Measurements from ENCODE around the gene ABCA1.
A peak's percentile ranks its signal among the peaks of the same experiment; 100 is the strongest.
"Not testable (repeated sequence)": the region's sequence is repeated elsewhere in the genome, so short reads cannot be mapped to it uniquely, and the experiment has no call there.

The ABCA1 gene

DNA sequence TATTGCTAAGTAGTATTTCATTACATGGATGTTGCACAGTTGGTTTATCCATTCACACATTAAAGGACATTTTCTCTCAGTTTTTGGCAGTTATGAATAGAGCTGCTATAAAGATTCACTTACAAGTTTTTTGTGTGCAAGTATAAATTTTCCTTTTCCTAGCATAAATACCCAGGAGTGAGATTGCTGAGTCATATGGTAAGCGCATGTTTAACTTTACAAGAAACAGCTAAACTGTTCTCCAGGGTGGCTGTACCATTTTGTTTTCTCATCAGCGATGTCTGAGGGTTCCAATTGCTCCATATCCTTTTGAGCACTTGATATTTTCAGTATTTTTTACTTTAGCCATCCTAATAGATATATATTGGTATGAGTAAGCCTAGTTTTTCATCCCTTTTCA, 16.4 kb upstream of the ABCA1 start:
- no peak for DNase-seq

- no peak for DNase-seq
Measured at GRCh38 chr9:104941597-104941996, 13.6 kb upstream of the ABCA1 start.

GRCh38 chr9:104936291-104936690, 8.3 kb upstream of the ABCA1 start:
- no peak for DNase-seq

DNA sequence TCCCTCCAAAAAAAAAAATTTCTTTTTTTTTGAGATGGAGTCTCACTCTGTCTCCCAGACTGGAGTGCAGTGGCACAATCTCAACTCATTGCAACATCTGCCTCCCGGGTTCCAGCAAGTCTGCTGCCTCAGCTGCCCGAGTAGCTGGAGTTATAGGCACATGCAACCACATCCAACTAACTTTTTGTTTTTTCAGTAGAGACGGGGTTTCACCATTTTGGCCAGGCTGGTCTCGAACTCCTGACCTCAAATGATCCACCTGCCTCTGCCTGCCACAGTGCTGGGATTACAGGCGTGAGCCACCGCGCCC, 7.5 kb upstream of the ABCA1 start:
- not testable (repeated sequence) for DNase-seq

- DNase-seq = no peak
Measured at GRCh38 chr9:104934691-104935500, 6.9 kb upstream of the ABCA1 start.

- not testable (repeated sequence) for DNase-seq
Measured at GRCh38 chr9:104933091-104933490, 5.1 kb upstream of the ABCA1 start.

DNA sequence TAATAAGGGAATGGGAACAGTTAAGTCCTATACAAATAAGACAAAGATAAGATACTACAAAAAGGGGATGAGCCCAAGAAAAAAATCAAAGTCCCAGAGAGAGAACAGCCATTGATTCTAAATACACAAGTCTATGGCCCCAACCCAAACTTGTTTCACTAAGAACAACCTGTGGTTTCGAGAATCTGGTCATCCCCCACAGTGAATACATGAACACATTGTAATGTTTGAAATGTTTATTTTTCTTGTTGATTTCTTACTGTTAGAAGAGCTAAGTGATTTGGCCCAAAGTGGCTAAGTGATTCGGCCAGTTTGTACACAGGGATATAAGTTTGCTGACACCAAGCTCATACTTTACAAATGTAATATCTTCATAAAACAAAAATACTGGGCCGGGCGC, 3.3 kb upstream of the ABCA1 start:
- DNase-seq = no peak

GRCh38 chr9:104927216-104927911, 591 bp downstream of the ABCA1 start:
- peak; percentile 86 for DNase-seq

- no peak for DNase-seq
Measured at GRCh38 chr9:104923740-104924139, 4.2 kb downstream of the ABCA1 start.

DNA sequence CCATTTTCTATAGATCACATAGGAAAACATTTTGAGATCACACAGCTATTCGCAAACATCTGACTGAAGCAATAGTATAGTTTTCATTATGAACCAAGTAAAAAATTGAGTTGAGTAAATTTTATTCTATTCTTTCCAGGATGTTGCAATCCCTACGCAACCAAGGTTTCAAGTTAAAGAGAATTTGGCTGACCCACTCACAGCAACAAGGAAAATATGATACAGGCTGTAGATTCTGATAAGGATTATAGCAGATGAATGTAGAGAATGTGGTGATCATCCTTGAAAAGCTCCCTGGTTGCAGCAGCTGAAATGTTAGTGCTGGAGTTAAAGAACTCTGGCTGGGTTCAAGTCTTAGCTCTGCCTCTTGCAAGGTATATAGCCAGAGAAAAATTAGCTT, 4.7 kb downstream of the ABCA1 start:
- no peak for DNase-seq

- not testable (repeated sequence) for DNase-seq
Measured at GRCh38 chr9:104922748-104923147, 5.2 kb downstream of the ABCA1 start.

DNA sequence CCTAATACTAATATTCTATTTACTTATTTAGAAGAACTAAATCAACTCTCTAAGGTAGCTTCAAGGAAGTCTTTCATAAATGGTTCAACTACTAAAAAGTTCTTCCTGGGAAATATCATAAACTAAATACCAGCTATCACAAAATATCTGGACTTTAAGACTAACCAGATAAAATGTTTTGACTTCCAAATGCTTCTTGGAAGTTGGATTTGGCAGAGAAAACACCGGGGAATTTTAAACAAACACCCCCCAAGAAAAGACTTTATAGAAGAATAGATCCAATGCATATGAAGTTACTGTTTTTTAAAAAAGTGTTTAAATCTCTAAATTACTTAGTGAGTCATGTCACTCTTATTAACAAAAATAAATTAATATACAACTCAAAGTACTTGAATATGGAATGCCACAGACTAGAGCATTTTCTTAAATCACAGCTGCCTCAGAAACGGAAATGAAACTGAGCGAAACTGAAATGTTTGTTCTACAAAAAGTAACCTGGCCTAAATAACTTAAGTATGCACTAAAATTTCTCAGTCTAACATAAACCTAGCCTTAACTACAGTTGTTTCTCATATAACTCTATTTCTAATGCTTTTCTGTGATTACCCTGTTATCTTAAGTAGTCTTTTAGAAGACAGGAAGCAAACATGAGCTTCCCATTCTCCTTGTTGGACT, 6.8 kb downstream of the ABCA1 start:
- DNase-seq = no peak

DNA sequence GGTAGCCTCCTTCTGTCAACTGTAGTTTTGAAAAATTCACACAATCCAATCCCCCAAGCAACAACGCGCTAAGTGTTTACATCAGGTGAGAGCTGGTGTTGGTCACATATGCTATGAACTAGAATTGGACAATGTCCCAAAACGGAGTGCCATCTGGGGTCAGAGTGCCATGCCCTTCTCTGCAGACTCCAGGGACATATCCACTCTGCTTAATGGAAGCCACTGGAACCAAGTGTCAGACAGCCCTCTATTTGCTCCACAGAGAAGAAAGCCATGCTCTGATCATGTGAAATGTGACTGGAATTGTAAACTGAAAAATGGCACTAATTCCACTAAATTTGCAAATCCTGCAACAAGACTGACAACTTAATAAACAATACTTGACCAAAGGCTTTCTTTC, 12.2 kb downstream of the ABCA1 start:
- no peak for DNase-seq

DNA sequence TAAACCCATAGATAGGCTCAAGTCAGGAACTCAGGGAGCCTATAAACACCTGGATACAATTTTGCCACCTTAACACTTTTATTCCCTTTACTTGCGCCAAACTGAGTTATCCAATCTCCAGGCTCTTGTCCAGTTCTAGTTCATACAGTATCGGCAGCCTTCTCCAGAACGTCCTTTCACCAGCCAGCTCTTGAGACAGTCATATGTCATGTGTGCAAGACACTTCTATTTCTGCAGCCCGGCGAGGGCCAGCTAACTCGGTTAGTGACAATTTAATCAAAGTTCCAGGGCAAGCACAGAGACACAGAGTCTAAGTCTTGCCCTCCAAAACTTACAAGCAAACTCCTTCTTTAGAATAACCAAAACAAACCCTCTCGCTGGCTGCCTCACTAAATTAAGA, 12.9 kb downstream of the ABCA1 start:
- no peak for DNase-seq

DNA sequence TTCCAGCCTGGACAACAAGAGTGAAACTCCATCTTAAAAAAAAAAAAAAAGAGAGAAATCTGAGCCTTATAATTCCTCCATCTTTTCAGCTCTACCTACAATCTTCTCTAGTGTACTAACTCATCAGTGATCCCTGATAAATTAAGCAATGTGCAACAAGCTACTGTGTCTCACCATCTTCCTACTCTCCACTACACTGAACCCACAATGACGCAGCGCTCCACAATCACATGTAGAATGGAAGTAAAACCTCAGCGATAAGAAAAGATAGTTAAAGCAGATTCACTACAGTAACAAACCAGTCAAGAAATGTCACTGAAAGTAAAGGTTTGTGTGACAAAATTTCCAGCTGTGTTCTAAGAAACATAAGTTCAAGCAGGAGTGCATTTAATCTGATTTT, 13.5 kb downstream of the ABCA1 start:
- no peak for DNase-seq

DNA sequence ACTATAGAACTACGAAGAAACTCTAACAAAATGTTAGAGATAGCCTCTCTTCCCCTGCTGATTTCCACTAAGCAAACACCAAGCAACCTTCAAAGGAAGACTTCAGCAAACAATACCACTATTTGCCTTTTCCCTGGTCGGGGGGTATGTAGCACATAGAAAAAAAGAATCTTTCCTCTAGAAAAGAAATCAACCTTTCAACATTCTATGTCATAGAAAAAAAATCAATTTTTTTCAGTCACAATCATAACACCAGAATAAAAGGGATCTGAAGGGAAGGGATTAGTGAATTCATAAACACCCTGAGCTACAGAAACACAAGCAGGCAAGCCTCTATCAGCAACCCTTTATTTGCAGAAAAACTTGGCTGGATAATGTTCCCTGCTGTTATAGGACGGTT, 15.3 kb downstream of the ABCA1 start:
- no peak for DNase-seq

DNA sequence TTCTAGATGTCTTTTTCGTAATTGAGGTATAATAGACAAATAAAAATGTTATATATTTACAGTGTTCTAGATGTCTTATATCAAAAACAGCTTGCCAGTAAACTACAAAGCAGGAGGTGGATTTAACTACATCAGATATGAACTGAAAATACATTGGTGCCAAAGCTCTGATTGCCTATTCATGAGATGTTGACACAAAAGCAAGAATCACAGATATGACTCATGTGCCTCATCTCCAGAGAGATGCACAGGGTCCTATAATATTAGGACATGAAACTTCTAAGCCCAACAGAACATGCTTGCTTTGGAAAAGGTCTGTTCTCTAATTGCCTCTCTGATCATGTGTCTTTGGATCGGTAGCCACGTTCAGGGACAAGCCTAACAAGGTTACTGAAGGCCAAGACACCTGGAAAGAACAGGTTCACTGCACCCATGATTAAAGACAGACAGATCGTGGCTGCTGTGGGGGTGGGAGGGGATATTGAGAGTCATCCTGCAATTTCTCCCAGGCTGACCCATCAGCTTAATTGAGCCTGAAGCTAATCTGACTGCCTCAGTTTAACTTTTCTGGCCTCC, 16.8 kb downstream of the ABCA1 start:
- DNase-seq = no peak

- DNase-seq = no peak
Measured at GRCh38 chr9:104907278-104907951, 20.5 kb downstream of the ABCA1 start.

DNA sequence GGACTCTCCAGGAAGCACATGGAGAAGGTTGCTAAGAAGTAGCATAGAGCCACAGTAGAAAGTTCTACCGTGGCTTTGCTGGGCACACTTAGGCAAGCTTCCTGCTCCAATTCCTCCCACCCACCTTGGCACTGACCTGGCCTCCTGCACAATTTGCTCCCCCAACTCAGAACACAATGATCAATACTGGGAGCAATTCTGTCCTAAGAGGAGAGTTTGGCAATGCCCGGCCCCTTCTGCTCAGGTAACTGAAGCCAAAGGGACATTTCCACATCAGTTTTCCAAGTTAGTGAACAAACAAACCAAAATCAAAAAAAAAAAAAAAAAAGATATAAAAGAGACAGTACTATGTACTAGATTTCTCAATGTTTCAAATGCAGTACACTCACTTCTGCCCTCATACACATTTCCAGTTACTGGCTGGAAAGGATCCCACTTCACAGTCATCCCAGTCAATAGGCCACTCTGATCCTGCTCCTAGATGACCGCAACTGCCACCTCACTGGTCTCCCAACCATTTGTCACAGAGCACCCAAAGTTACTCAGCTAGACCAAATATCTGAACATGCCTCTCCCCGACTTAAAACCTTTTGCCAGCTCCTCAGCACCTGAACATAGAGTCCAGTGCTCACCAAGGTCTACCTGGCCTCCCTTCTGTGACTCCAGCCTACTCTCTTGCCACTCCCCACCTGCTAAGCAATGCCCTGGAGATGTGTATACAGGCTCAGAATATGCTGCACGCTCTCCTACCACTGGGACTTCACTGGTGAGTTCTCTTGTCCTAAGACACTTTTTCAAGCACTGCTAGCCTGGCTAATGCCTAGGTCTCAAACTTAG, 21.3 kb downstream of the ABCA1 start:
- no peak for DNase-seq

DNA sequence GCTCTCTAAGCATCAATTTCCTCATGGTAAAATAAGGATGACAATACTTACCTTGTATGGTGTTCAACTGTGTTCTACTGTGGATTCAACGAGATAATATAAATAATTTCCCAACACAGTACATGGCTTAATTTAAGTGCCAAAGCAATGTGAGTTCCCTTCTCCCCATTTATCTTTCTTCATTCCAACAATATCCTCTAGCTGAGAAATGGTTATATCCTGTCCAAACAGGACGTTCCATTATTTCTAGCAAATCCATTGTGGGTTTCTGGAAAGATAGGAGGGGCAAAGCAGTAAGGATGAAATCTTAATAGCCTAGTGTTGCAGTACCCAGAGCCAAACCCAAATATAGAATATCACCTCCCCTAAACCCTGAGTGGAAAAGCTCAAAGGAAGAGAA, 22.0 kb downstream of the ABCA1 start:
- no peak for DNase-seq

DNA sequence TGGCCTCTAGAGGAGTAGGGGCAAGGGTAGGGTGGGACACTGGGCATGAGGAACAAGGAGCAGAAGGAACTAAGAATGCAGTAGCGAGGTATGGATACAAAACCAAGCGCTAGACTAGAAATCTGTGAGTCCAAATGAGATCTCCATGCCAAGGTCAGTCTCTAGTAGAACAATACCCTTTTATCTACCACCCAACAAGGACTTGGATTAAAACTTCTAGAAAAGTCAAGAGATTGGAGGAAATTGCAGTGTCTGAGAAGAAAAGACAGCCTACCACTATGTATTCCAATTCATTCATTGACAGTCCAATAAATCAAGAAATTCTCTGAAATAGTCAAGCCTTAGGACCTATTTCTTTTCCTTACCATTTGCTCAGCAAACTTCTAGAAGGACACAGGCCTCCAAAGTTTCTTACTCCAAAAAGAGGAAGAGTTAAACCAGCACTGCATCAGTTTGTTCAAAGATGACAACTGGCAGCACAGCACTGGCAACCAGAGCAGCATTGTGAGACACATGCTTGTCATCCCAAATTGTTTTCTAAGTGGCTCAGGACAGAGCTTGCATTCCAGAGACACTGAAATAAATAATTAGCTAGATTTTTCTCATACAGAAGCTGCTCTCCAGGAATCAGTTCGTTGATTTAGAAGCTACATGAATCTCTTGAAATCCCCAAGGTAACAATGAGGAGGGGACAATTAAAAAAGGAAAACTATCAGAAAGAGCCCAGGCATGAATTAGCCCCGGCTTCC, 22.6 kb downstream of the ABCA1 start:
- DNase-seq = no peak

All from eye (tissue), 1 donor.